Loucy (cell line): ENCODE results near the gene CELF4.

Experiments
- H2AFZ ChIP-seq: fragments of 200-600 bp; sonication (generic); 2 replicates; pipeline ENCODE4 v1.6.0; 2016; ENCODE audit warnings: antibody characterized with exemption, mild to moderate bottlenecking, low read length, moderate library complexity
- H3F3A ChIP-seq: fragments of 200-600 bp; 2 replicates; pipeline ENCODE4 v1.6.0; 2016; ENCODE audit warnings: antibody characterized with exemption, low read depth, mild to moderate bottlenecking
- H3K27me3 ChIP-seq: fragments of 200-600 bp; sonication (generic); 2 replicates; pipeline ENCODE4 v1.6.1; 2014; ENCODE audit warnings: low read length, mild to moderate bottlenecking; ENCODE audit not compliant: insufficient read depth, poor library complexity, severe bottlenecking
- H3K36me3 ChIP-seq: fragments of 200-600 bp; sonication (generic); 2 replicates; pipeline ENCODE4 v1.6.1; 2016; ENCODE audit warnings: low read length; ENCODE audit not compliant: insufficient read depth
- H3K4me1 ChIP-seq: fragments of 200-600 bp; sonication (generic); 2 replicates; pipeline ENCODE4 v1.5.1; 2014; ENCODE audit warnings: low read length, mild to moderate bottlenecking; ENCODE audit not compliant: insufficient read depth, poor library complexity, severe bottlenecking
- H3K4me2 ChIP-seq: fragments of 200-600 bp; sonication (generic); 2 replicates; pipeline ENCODE4 v1.6.0; 2014; ENCODE audit warnings: antibody characterized with exemption, low read length, low read depth, mild to moderate bottlenecking; ENCODE audit not compliant: poor library complexity, severe bottlenecking
- H3K4me3 ChIP-seq: fragments of 200-600 bp; sonication (generic); 2 replicates; pipeline ENCODE4 v1.5.1; 2014; ENCODE audit warnings: low read length, mild to moderate bottlenecking, mixed read lengths; ENCODE audit not compliant: poor library complexity, severe bottlenecking
- H3K79me2 ChIP-seq: fragments of 200-600 bp; sonication (generic); 2 replicates; pipeline ENCODE4 v1.6.1; 2014; ENCODE audit warnings: low read length; ENCODE audit not compliant: insufficient read depth
- H3K9ac ChIP-seq: fragments of 200-600 bp; sonication (generic); 2 replicates; pipeline ENCODE4 v1.6.0; 2014; ENCODE audit warnings: mild to moderate bottlenecking, low read depth, low read length, moderate library complexity; ENCODE audit not compliant: poor library complexity, severe bottlenecking
- H3K9me2 ChIP-seq: fragments of 200-600 bp; sonication (generic); replicated peaks from 2 replicates; pipeline ENCODE4 v1.6.1; 2016; ENCODE audit warnings: low read depth, low read length, mixed read lengths
- H3K9me3 ChIP-seq: fragments of 200-600 bp; sonication (generic); 2 replicates; pipeline ENCODE4 v1.6.1; 2014; ENCODE audit warnings: mild to moderate bottlenecking, antibody characterized with exemption, low read length, low read depth; ENCODE audit not compliant: insufficient read depth
- H4K20me1 ChIP-seq: fragments of 200-600 bp; sonication (generic); 2 replicates; pipeline ENCODE4 v1.6.0; 2014; ENCODE audit warnings: antibody characterized with exemption, low read length, mild to moderate bottlenecking; ENCODE audit not compliant: insufficient read depth, poor library complexity, severe bottlenecking
- CTCF ChIP-seq: fragments of 200-600 bp; sonication (generic); conservative IDR thresholded peaks from 2 replicates; pipeline ENCODE4 v1.5.1; 2014; ENCODE audit warnings: mild to moderate bottlenecking, antibody characterized with exemption, low read length
- EZH2phosphoT487 ChIP-seq: fragments of 200-600 bp; IDR thresholded peaks from 2 replicates; pipeline ENCODE4 v1.6.1; 2018; ENCODE audit warnings: antibody characterized with exemption, mild to moderate bottlenecking, moderate library complexity, borderline replicate concordance

CELF4 gene

GRCh38 chr18:37316468-37316867 is 249.1 kb downstream of the CELF4 start:
- H3K4me2 ChIP-seq, result no peak overlapping the region
- no peaks in the 10 kb centered on the region for H3K9me3 ChIP-seq
- no peak overlapping the region for H3K4me3 ChIP-seq
- H3K9ac ChIP-seq, result no peak overlapping the region
- no peaks in the 10 kb centered on the region for H3K36me3 ChIP-seq
- TF ChIP-seq CTCF (no peak), EZH2phosphoT487 (no peak)
- no peaks in the 10 kb centered on the region for H3K27me3 ChIP-seq
- H2AFZ ChIP-seq, result no peak overlapping the region
- H3K79me2 ChIP-seq, result no peaks in the 10 kb centered on the region
- H3F3A ChIP-seq, result no peaks in the 10 kb centered on the region
- H3K4me1 ChIP-seq, result no peaks in the 10 kb centered on the region
- H3K9me2 ChIP-seq, result no peaks in the 10 kb centered on the region
- H4K20me1 ChIP-seq, result no peaks in the 10 kb centered on the region

GRCh38 chr18:37315935-37316334 is 249.7 kb downstream of the CELF4 start:
- no peaks in the 10 kb centered on the region for H3K9me2 ChIP-seq
- no peak overlapping the region for H3K4me2 ChIP-seq
- no peaks in the 10 kb centered on the region for H4K20me1 ChIP-seq
- H3K4me3 ChIP-seq, result no peak overlapping the region
- H3K9ac ChIP-seq, result no peak overlapping the region
- TF ChIP-seq EZH2phosphoT487 (no peak), CTCF (no peak)
- no peaks in the 10 kb centered on the region for H3K9me3 ChIP-seq
- H2AFZ ChIP-seq, result no peak overlapping the region
- no peaks in the 10 kb centered on the region for H3K27me3 ChIP-seq
- H3F3A ChIP-seq, result no peaks in the 10 kb centered on the region
- no peaks in the 10 kb centered on the region for H3K79me2 ChIP-seq
- H3K36me3 ChIP-seq, result no peaks in the 10 kb centered on the region
- no peaks in the 10 kb centered on the region for H3K4me1 ChIP-seq

GRCh38 chr18:37314534-37314933 is 251.1 kb downstream of the CELF4 start:
- Histone ChIP-seq H3K9me3 (no peaks in the 10 kb centered on the region), H3K4me2 (no peak overlapping the region), H3K9me2 (no peaks in the 10 kb centered on the region), H4K20me1 (no peaks in the 10 kb centered on the region), H3K4me1 (no peaks in the 10 kb centered on the region), H3F3A (no peaks in the 10 kb centered on the region), H2AFZ (no peak overlapping the region), H3K9ac (no peak overlapping the region), H3K79me2 (no peaks in the 10 kb centered on the region), H3K4me3 (no peak overlapping the region), H3K36me3 (no peaks in the 10 kb centered on the region), H3K27me3 (no peaks in the 10 kb centered on the region)
- TF ChIP-seq EZH2phosphoT487, result no peak
- TF ChIP-seq CTCF, result peak; percentile 25; the same call in 1 of the 2 replicates
